ENCODE data around the gene CRACDL. TPM values are rescaled to one million over a fixed set of nuclear protein-coding genes. Genes with fewer than 3 reads are reported as not detected.

Gene CRACDL
- total RNA-seq, 4 donors from 2014 or later = 10.9 to 22.6 (median 14.0) TPM

GRCh38 chr2:98893911-98894321, 42.1 kb downstream of the CRACDL start:
- 85 to 89% methylated on average over 10 of the region's 10 CpGs for WGBS, 2 donors
- intact Hi-C loops (cut with DNase I; ENCODE audit: low total_unique reads) = no loop called here
- no peak for TF ChIP-seq CTCF (IDR thresholded peaks at IDR 0.05)
- TF ChIP-seq POLR2A (IDR thresholded peaks at IDR 0.05) = no peak
- H3K4me3 ChIP-seq (ENCODE audit: low read depth, poor library complexity, severe bottlenecking) = no peak overlapping the region
- DNase-seq (ENCODE audit: low spot score in 2 of 2) = peak in 1 of 2 donors; percentile 80

GRCh38 chr2:98892871-98893270, 43.2 kb downstream of the CRACDL start:
- WGBS, 2 donors = 80 to 84% methylated on average over 6 of the region's 6 CpGs
- DNase-seq (ENCODE audit: low spot score in 2 of 2) = peak in 1 of 2 donors; percentile 62

GRCh38 chr2:98891591-98891990, 44.4 kb downstream of the CRACDL start:
- TF ChIP-seq POLR2A (IDR thresholded peaks at IDR 0.05) (no peak), CTCF (IDR thresholded peaks at IDR 0.05) (no peak)
- DNase-seq (ENCODE audit: low spot score in 2 of 2) = no peak
- 78 to 82% methylated on average over 1 of the region's 1 CpG for whole genome bisulfite sequencing, 2 donors
- H3K4me3 ChIP-seq (ENCODE audit: low read depth, poor library complexity, severe bottlenecking) = no peak overlapping the region
- intact Hi-C loops (cut with DNase I; ENCODE audit: low total_unique reads) = no loop called here

More at GRCh38 chr2:98892871-98893270, 43.2 kb downstream of the CRACDL start:
- TF ChIP-seq CTCF (IDR thresholded peaks at IDR 0.05) = no peak
- TF ChIP-seq POLR2A (IDR thresholded peaks at IDR 0.05) = no peak
- intact Hi-C loops (cut with DNase I; ENCODE audit: low total_unique reads) = no loop called here
- H3K4me3 ChIP-seq (ENCODE audit: low read depth, poor library complexity, severe bottlenecking) = no peak overlapping the region

- H3K4me3 ChIP-seq (ENCODE audit: low read depth, poor library complexity, severe bottlenecking) = no peak overlapping the region
- WGBS, 2 donors = 94 to 98% methylated on average over 2 of the region's 2 CpGs
- DNase-seq (ENCODE audit: low spot score in 2 of 2) = no peak
- intact Hi-C loops (cut with DNase I; ENCODE audit: low total_unique reads) = no loop called here
- no peak for TF ChIP-seq POLR2A (IDR thresholded peaks at IDR 0.05)
- TF ChIP-seq CTCF (IDR thresholded peaks at IDR 0.05) = no peak
Observed at GRCh38 chr2:98886066-98886554, 49.9 kb downstream of the CRACDL start.

GRCh38 chr2:98884658-98885057, 51.4 kb downstream of the CRACDL start:
- intact Hi-C loops (cut with DNase I; ENCODE audit: low total_unique reads) = no loop called here
- peak; percentile 15 to 36 for DNase-seq (ENCODE audit: low spot score in 2 of 2)
- no peak overlapping the region for H3K4me3 ChIP-seq (ENCODE audit: low read depth, poor library complexity, severe bottlenecking)
- 42 to 61% methylated on average over 2 of the region's 2 CpGs for WGBS, 2 donors
- TF ChIP-seq CTCF (IDR thresholded peaks at IDR 0.05) (no peak), POLR2A (IDR thresholded peaks at IDR 0.05) (no peak)

GRCh38 chr2:98883780-98884211, 52.2 kb downstream of the CRACDL start:
- peak; percentile 12 to 79 for DNase-seq (ENCODE audit: low spot score in 2 of 2)
- H3K4me3 ChIP-seq (ENCODE audit: low read depth, poor library complexity, severe bottlenecking) = no peak overlapping the region
- 65 to 72% methylated on average over 10 of the region's 10 CpGs for WGBS, 2 donors
- intact Hi-C loops (cut with DNase I; ENCODE audit: low total_unique reads) = no loop called here
- TF ChIP-seq POLR2A (IDR thresholded peaks at IDR 0.05) = no peak
- TF ChIP-seq CTCF (IDR thresholded peaks at IDR 0.05) = no peak
